HCT116 (cell line): ENCODE data around the gene MS4A4E. TPM values are rescaled to one million over a fixed set of nuclear protein-coding genes. Genes with fewer than 3 reads are reported as not detected.

ENCODE experiments used
- ATAC-seq: fragments of 200-7000 bp; cut with Tn5 transposase; 2 replicates; pipeline ENCODE4 v1.9.1; 2020; ENCODE audit warnings: mild to moderate bottlenecking, moderate library complexity
- BruUV-seq: library from RNA; stranded (reverse); fragments of 400-500 nt; replicated peaks from 2 replicates; lab custom pipeline; 2021; lab: Mats Ljungman, UMichigan
- CTCF ChIA-PET: fragments of 300-600 bp; sonication (Branson Sonifier 250); formaldehyde crosslinking; loops from one replicate; lab custom pipeline; 2021; ENCODE audit warnings: antibody characterized with exemption; lab: Charles Lee
- POLR2A ChIA-PET: fragments of 300-600, 350-600 bp; sonication (Branson Sonifier 250); formaldehyde crosslinking; loops from one replicate; lab custom pipeline; 2021; ENCODE audit warnings: antibody characterized with exemption; lab: Charles Lee
- RAD21 ChIA-PET, 2 experiments: fragments of 300-600 bp; sonication (Branson Sonifier 250); formaldehyde crosslinking; loops; one replicate each; lab custom pipeline; 2023; ENCODE audit warnings: low total read pairs in 2 of 2; ENCODE audit not compliant: uncharacterized antibody in 2 of 2, unreplicated experiment in 2 of 2, low non-redundant PET in 1 of 2; lab: Charles Lee
- DNase-seq: peaks from one replicate; pipeline ENCODE4 v3.0.0-alpha.2; 2010; ENCODE audit warnings: low read depth, low spot score
- H2AFZ ChIP-seq: fragments of 200-600 bp; shearing (Covaris generic), sonication (generic); 2 replicates; pipeline ENCODE4 v1.6.1; 2017; ENCODE audit warnings: low read depth, mixed run types, mixed read lengths, antibody characterized with exemption, low read length; ENCODE audit not compliant: poor library complexity, severe bottlenecking
- H3K27ac ChIP-seq: 2 replicates; pipeline ENCODE4 v1.5.1; 2012; ENCODE audit warnings: low read depth, low read length
- H3K27me3 ChIP-seq: fragments of 200-600 bp; sonication (generic); 2 replicates; pipeline ENCODE4 v1.6.1; 2016; ENCODE audit warnings: mixed run types, low read length, mixed read lengths; ENCODE audit not compliant: insufficient read depth
- H3K36me3 ChIP-seq, 2 experiments: fragments of 200-500 bp in 1 of 2; fragments of 200-600 bp in 1 of 2; sonication (Bioruptor generic) in 1 of 2; sonication (generic) in 1 of 2; 2 replicates each; pipeline versions ENCODE4 v1.5.1 to v1.6.1; 2014 to 2016; ENCODE audit warnings: low read length in 2 of 2, inconsistent platforms in 1 of 2, mixed read lengths in 1 of 2, mixed run types in 1 of 2; ENCODE audit not compliant: insufficient read depth in 2 of 2, control insufficient read depth in 1 of 2
- H3K4me1 ChIP-seq, 2 experiments: fragments of 200-600 bp in 1 of 2; sonication (generic) in 1 of 2; 2 replicates each; pipeline versions ENCODE4 v1.5.1 to v1.6.1; 2012 to 2017; ENCODE audit warnings: low read length in 2 of 2, inconsistent platforms in 1 of 2, mild to moderate bottlenecking in 1 of 2, mixed read lengths in 1 of 2, mixed run types in 1 of 2, moderate library complexity in 1 of 2; ENCODE audit not compliant: insufficient read depth in 2 of 2, control insufficient read depth in 1 of 2
- H3K4me2 ChIP-seq: fragments of 200-600 bp; sonication (generic); 2 replicates; pipeline ENCODE4 v1.6.1; 2017; ENCODE audit warnings: mixed run types, low read length, mixed read lengths
- H3K4me3 ChIP-seq, 2 experiments: fragments of 200-600 bp in 1 of 2; sonication (generic) in 1 of 2; replicated peaks in 1 of 2; 2 replicates each; pipeline ENCODE4 v1.5.1; 2011 to 2016; ENCODE audit warnings: low read length in 2 of 2, control low read depth in 1 of 2, low read depth in 1 of 2, mild to moderate bottlenecking in 1 of 2, mixed read lengths in 1 of 2, mixed run types in 1 of 2
- H3K79me2 ChIP-seq: fragments of 200-600 bp; sonication (generic); 2 replicates; pipeline ENCODE4 v1.6.1; 2017; ENCODE audit warnings: mild to moderate bottlenecking, mixed run types, low read length, moderate library complexity, mixed read lengths; ENCODE audit not compliant: insufficient read depth
- H3K9ac ChIP-seq: fragments of 200-600 bp; sonication (generic); 2 replicates; pipeline ENCODE4 v1.6.1; 2016; ENCODE audit warnings: low read length, mixed read lengths
- H3K9me2 ChIP-seq: fragments of 200-600 bp; sonication (generic), shearing (Covaris generic); 2 replicates; pipeline ENCODE4 v1.6.1; 2017; ENCODE audit warnings: mixed run types, mild to moderate bottlenecking, moderate library complexity; ENCODE audit not compliant: insufficient read depth
- H3K9me3 ChIP-seq, 2 experiments: fragments of 200-500 bp in 1 of 2; fragments of 200-600 bp in 1 of 2; sonication (Bioruptor generic) in 1 of 2; sonication (generic) in 1 of 2; 2 replicates each; pipeline ENCODE4 v1.6.1; 2014 to 2017; ENCODE audit warnings: low read length in 2 of 2, mixed read lengths in 2 of 2, inconsistent platforms in 1 of 2, low read depth in 1 of 2, mild to moderate bottlenecking in 1 of 2, mixed run types in 1 of 2, moderate library complexity in 1 of 2; ENCODE audit not compliant: control insufficient read depth in 1 of 2, insufficient read depth in 1 of 2
- H4K20me1 ChIP-seq: fragments of 200-600 bp; sonication (generic), shearing (Covaris generic); 2 replicates; pipeline ENCODE4 v1.6.1; 2017; ENCODE audit warnings: mixed run types, mild to moderate bottlenecking, moderate library complexity; ENCODE audit not compliant: insufficient read depth
- EGR1 ChIP-seq: IDR thresholded peaks from 2 replicates; pipeline ENCODE4 v1.6.1; 2012; ENCODE audit warnings: low read depth
- ELF1 ChIP-seq: IDR thresholded peaks from 2 replicates; pipeline ENCODE4 v1.6.1; 2012; ENCODE audit warnings: low read depth, borderline replicate concordance
- EZH2phosphoT487 ChIP-seq: fragments of 200-600 bp; IDR thresholded peaks from 2 replicates; pipeline ENCODE4 v1.6.1; 2018; ENCODE audit warnings: antibody characterized with exemption, borderline replicate concordance
- JUND ChIP-seq: IDR thresholded peaks from 2 replicates; pipeline ENCODE4 v1.6.1; 2012
- POLR2AphosphoS5 ChIP-seq: IDR thresholded peaks from 2 replicates; pipeline ENCODE4 v1.6.1; 2011; ENCODE audit warnings: mild to moderate bottlenecking, low read depth, low read length, moderate library complexity
- SP1 ChIP-seq: IDR thresholded peaks from 2 replicates; pipeline ENCODE4 v1.6.1; 2012; ENCODE audit warnings: low read depth
- SRF ChIP-seq: IDR thresholded peaks from 2 replicates; pipeline ENCODE4 v1.6.1; 2012; ENCODE audit warnings: low read depth
- ZFX ChIP-seq: fragments of 450-650 bp; IDR thresholded peaks from 2 replicates; pipeline ENCODE4 v1.6.1; 2017
- intact Hi-C: fragments of 100-400 bp; cut with micrococcal nuclease; formaldehyde crosslinking; loops from 2 replicates; pipeline ENCODE4 v1.10.0; 2022
- total RNA-seq: library from RNA; stranded (reverse); gene quantifications from one replicate; pipeline ENCODE4 v1.2.1, GENCODE V29; 2021; ENCODE audit not compliant: unreplicated experiment
- TF ChIP-seq, protein P1 (sequence below): IDR thresholded peaks from 2 replicates; pipeline ENCODE4 v1.6.1; 2012
- TF ChIP-seq, protein P2 (sequence below): IDR thresholded peaks from 2 replicates; pipeline ENCODE4 v1.6.1; 2012
- TF ChIP-seq, protein P3 (sequence below): IDR thresholded peaks from 2 replicates; pipeline ENCODE4 v1.6.1; 2012; ENCODE audit warnings: low read depth
- TF ChIP-seq, protein P4 (sequence below), 3 experiments: fragments of 200-600 bp in 1 of 3; sonication (generic) in 1 of 3; IDR thresholded peaks in 2 of 3; conservative IDR thresholded peaks in 1 of 3; 2 replicates each; pipeline ENCODE4 v1.5.1; 2012 to 2017; ENCODE audit warnings: low read depth in 2 of 3, low read length in 2 of 3, antibody characterized with exemption in 1 of 3, borderline replicate concordance in 1 of 3, control low read depth in 1 of 3, mild to moderate bottlenecking in 1 of 3, mixed read lengths in 1 of 3, mixed run types in 1 of 3, moderate library complexity in 1 of 3; ENCODE audit not compliant: insufficient read depth in 1 of 3
- TF ChIP-seq, protein P5 (sequence below): IDR thresholded peaks from 2 replicates; pipeline ENCODE4 v1.6.1; 2011; ENCODE audit warnings: mild to moderate bottlenecking, low read length, moderate library complexity; ENCODE audit not compliant: insufficient replicate concordance; ENCODE audit errors: extremely low read depth

MS4A4E gene
- total RNA-seq, 1 experiment from 2014 or later, result not detected

DNA sequence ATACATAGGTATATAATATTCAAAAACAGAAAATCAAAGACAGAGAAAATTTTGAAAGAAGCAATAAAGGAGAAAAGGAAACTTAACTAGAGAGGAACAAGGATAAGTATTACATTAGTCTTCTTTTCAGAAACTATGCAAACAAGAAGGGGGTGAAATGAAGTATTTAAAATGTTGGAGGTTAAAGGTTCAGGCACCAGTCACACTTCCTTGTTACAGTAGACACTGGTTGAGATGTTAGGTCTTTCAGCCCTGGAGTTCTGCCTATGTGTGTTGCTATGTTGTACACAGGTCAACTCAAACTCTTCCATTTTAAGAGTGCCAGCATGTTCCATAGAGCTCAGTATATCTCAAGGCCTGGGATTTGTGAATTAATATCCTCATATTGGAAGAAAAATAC lies 31.5 kb upstream of the MS4A4E start:
- no peaks in the 10 kb centered on the region for H3K36me3 ChIP-seq
- H4K20me1 ChIP-seq, result no peaks in the 10 kb centered on the region
- H3K4me2 ChIP-seq, result no peak overlapping the region
- no peaks in the 10 kb centered on the region for H3K27me3 ChIP-seq
- ATAC-seq (no peak), DNase-seq (no peak)
- ChIA-PET RAD21 (no interaction called here), CTCF (interaction anchor here (1.7 kb wide), 1 partner anchor 9 kb away, joined by 6 read pairs; no protein-coding TSS in a partner anchor), POLR2A (no interaction called here)
- no TSS peak for BruUV-seq
- H3K9me3 ChIP-seq, result 0 out of 4 replicates have a peak, but pooled peaks cover 0 to 4% of the 10 kb centered on the region in 2 experiments
- no peak overlapping the region for H2AFZ ChIP-seq
- no peak overlapping the region for H3K9ac ChIP-seq
- no peaks in the 10 kb centered on the region for H3K9me2 ChIP-seq
- no peak overlapping the region for H3K4me3 ChIP-seq
- no peaks in the 10 kb centered on the region for H3K79me2 ChIP-seq
- no peak overlapping the region for H3K27ac ChIP-seq
- H3K4me1 ChIP-seq, result no peaks in the 10 kb centered on the region
- TF ChIP-seq ELF1 (no peak), SP1 (no peak), SRF (no peak), ZFX (no peak), EZH2phosphoT487 (no peak), POLR2AphosphoS5 (no peak), EGR1 (no peak), JUND (no peak)
- TF ChIP-seq, protein P1, sequence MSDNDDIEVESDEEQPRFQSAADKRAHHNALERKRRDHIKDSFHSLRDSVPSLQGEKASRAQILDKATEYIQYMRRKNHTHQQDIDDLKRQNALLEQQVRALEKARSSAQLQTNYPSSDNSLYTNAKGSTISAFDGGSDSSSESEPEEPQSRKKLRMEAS, result no peak
- TF ChIP-seq, protein P2, sequence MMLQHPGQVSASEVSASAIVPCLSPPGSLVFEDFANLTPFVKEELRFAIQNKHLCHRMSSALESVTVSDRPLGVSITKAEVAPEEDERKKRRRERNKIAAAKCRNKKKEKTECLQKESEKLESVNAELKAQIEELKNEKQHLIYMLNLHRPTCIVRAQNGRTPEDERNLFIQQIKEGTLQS, result no peak
- TF ChIP-seq, protein P3, sequence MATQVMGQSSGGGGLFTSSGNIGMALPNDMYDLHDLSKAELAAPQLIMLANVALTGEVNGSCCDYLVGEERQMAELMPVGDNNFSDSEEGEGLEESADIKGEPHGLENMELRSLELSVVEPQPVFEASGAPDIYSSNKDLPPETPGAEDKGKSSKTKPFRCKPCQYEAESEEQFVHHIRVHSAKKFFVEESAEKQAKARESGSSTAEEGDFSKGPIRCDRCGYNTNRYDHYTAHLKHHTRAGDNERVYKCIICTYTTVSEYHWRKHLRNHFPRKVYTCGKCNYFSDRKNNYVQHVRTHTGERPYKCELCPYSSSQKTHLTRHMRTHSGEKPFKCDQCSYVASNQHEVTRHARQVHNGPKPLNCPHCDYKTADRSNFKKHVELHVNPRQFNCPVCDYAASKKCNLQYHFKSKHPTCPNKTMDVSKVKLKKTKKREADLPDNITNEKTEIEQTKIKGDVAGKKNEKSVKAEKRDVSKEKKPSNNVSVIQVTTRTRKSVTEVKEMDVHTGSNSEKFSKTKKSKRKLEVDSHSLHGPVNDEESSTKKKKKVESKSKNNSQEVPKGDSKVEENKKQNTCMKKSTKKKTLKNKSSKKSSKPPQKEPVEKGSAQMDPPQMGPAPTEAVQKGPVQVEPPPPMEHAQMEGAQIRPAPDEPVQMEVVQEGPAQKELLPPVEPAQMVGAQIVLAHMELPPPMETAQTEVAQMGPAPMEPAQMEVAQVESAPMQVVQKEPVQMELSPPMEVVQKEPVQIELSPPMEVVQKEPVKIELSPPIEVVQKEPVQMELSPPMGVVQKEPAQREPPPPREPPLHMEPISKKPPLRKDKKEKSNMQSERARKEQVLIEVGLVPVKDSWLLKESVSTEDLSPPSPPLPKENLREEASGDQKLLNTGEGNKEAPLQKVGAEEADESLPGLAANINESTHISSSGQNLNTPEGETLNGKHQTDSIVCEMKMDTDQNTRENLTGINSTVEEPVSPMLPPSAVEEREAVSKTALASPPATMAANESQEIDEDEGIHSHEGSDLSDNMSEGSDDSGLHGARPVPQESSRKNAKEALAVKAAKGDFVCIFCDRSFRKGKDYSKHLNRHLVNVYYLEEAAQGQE, result no peak
- TF ChIP-seq, protein P4, sequence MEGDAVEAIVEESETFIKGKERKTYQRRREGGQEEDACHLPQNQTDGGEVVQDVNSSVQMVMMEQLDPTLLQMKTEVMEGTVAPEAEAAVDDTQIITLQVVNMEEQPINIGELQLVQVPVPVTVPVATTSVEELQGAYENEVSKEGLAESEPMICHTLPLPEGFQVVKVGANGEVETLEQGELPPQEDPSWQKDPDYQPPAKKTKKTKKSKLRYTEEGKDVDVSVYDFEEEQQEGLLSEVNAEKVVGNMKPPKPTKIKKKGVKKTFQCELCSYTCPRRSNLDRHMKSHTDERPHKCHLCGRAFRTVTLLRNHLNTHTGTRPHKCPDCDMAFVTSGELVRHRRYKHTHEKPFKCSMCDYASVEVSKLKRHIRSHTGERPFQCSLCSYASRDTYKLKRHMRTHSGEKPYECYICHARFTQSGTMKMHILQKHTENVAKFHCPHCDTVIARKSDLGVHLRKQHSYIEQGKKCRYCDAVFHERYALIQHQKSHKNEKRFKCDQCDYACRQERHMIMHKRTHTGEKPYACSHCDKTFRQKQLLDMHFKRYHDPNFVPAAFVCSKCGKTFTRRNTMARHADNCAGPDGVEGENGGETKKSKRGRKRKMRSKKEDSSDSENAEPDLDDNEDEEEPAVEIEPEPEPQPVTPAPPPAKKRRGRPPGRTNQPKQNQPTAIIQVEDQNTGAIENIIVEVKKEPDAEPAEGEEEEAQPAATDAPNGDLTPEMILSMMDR (IDR thresholded peaks at IDR 0.05 in 2 of 3, conservative IDR thresholded peaks at IDR 0.05 in 1 of 3; ENCODE audit: borderline replicate concordance in 1 of 3, insufficient read depth in 1 of 3, low read depth in 2 of 3, low read length in 2 of 3), result no peak
- TF ChIP-seq, protein P5, sequence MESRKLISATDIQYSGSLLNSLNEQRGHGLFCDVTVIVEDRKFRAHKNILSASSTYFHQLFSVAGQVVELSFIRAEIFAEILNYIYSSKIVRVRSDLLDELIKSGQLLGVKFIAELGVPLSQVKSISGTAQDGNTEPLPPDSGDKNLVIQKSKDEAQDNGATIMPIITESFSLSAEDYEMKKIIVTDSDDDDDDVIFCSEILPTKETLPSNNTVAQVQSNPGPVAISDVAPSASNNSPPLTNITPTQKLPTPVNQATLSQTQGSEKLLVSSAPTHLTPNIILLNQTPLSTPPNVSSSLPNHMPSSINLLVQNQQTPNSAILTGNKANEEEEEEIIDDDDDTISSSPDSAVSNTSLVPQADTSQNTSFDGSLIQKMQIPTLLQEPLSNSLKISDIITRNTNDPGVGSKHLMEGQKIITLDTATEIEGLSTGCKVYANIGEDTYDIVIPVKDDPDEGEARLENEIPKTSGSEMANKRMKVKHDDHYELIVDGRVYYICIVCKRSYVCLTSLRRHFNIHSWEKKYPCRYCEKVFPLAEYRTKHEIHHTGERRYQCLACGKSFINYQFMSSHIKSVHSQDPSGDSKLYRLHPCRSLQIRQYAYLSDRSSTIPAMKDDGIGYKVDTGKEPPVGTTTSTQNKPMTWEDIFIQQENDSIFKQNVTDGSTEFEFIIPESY, result no peak
- intact Hi-C loops, result no loop called here
